Smooth muscle cell (in vitro differentiated cells): ENCODE results near the gene GATAD2A. TPM values are rescaled to one million over a fixed set of nuclear protein-coding genes. Genes with fewer than 3 reads are reported as not detected.

Source experiments
- DNase-seq: peaks from one replicate; lab custom pipeline; 2025; ENCODE audit not compliant: unreplicated experiment; lab: John Stamatoyannopoulos, UW
- H2AFZ ChIP-seq: fragments of 200-600 bp; sonication (generic); 2 replicates; pipeline ENCODE4 v1.6.0; 2016; ENCODE audit warnings: antibody characterized with exemption, low read depth, mild to moderate bottlenecking
- H3F3A ChIP-seq: fragments of 200-600 bp; sonication (generic); 2 replicates; pipeline ENCODE4 v1.6.0; 2017; ENCODE audit warnings: antibody characterized with exemption, low read depth
- H3K27ac ChIP-seq: fragments of 200-600 bp; sonication (generic); 2 replicates; pipeline ENCODE4 v1.5.1; 2016; ENCODE audit warnings: low read depth, mild to moderate bottlenecking
- H3K27me3 ChIP-seq: fragments of 200-600 bp; sonication (generic); 2 replicates; pipeline ENCODE4 v1.6.1; 2016; ENCODE audit warnings: low read depth, mild to moderate bottlenecking
- H3K36me3 ChIP-seq: fragments of 200-600 bp; sonication (generic); 2 replicates; pipeline ENCODE4 v1.5.1; 2016; ENCODE audit warnings: low read depth
- H3K4me1 ChIP-seq: fragments of 200-600 bp; sonication (generic); 2 replicates; pipeline ENCODE4 v1.5.1; 2016; ENCODE audit warnings: low read depth
- H3K4me2 ChIP-seq: fragments of 200-600 bp; sonication (generic); 2 replicates; pipeline ENCODE4 v1.6.0; 2016; ENCODE audit warnings: mild to moderate bottlenecking
- H3K4me3 ChIP-seq: fragments of 200-600 bp; sonication (generic); 2 replicates; pipeline ENCODE4 v1.5.1; 2016; ENCODE audit warnings: mild to moderate bottlenecking
- H3K79me2 ChIP-seq: fragments of 200-600 bp; sonication (generic); 2 replicates; pipeline ENCODE4 v1.6.0; 2016; ENCODE audit warnings: low read depth, mild to moderate bottlenecking
- H3K9ac ChIP-seq: fragments of 200-600 bp; sonication (generic); 2 replicates; pipeline ENCODE4 v1.6.0; 2016; ENCODE audit warnings: low read depth
- H3K9me3 ChIP-seq: fragments of 200-600 bp; sonication (generic); replicated peaks from 2 replicates; pipeline ENCODE4 v1.5.1; 2016; ENCODE audit warnings: low read depth
- H4K20me1 ChIP-seq: fragments of 200-600 bp; sonication (generic); 2 replicates; pipeline ENCODE4 v1.6.0; 2016; ENCODE audit warnings: low read depth
- CTCF ChIP-seq: fragments of 200-600 bp; sonication (generic); IDR thresholded peaks from 2 replicates; pipeline ENCODE4 v1.5.1; 2017; ENCODE audit warnings: borderline replicate concordance, mild to moderate bottlenecking, antibody characterized with exemption; ENCODE audit not compliant: insufficient read depth, poor library complexity, severe bottlenecking
- WGBS: methylation state at CpG from one replicate; pipeline ENCODE4 v1.1.7; 2016; ENCODE audit warnings: low lambda C conversion rate; 5-methylcytosine and 5-hydroxymethylcytosine counted together
- polyA plus RNA-seq: library from polyadenylated mRNA; unstranded; fragments of >200 nt; fragmentation: Nextera tagmentation; extraction: Ambion mirVana; gene quantifications from 2 replicates; pipeline ENCODE4 v1.2.1, GENCODE V29; 2016
- total RNA-seq: library from RNA; depleted of rRNA; stranded (reverse); fragments of >200 nt; gene quantifications from 2 replicates; pipeline ENCODE4 v1.2.3, GENCODE V29; 2014

The GATAD2A gene
- total and polyA plus RNA-seq, 2 experiments from 2014 or later = 26.8 to 27.0 TPM

- H3K36me3 ChIP-seq = no peaks in the 10 kb centered on the region
- TF ChIP-seq CTCF = no peak
- H3K79me2 ChIP-seq = peaks cover 68% of the 10 kb centered on the region
- peak overlapping the region; percentile 90 for H3K4me3 ChIP-seq
- peaks cover 27% of the 10 kb centered on the region for H3F3A ChIP-seq
- no peak overlapping the region for H2AFZ ChIP-seq
- H3K4me2 ChIP-seq = peak overlapping the region; percentile 91
- H3K4me1 ChIP-seq = peaks cover 14% of the 10 kb centered on the region
- peak overlapping the region; percentile 84 for H3K9ac ChIP-seq
- peak overlapping the region; percentile 89 for H3K27ac ChIP-seq
- H3K9me3 ChIP-seq = no peaks in the 10 kb centered on the region
- H4K20me1 ChIP-seq = peaks cover 57% of the 10 kb centered on the region
- peak; percentile 8 for DNase-seq
- WGBS = 34% methylated on average over 12 of the region's 12 CpGs
- no peaks in the 10 kb centered on the region for H3K27me3 ChIP-seq
These were observed 1.6 kb downstream of the GATAD2A start for GRCh38 chr19:19406878-19407632.

- Histone ChIP-seq H3K4me2 (peak overlapping the region; percentile 91), H3K79me2 (peaks cover 72% of the 10 kb centered on the region), H3K4me3 (peak overlapping the region; percentile 90), H4K20me1 (peaks cover 63% of the 10 kb centered on the region), H2AFZ (no peak overlapping the region), H3K9ac (no peak overlapping the region), H3K4me1 (peaks cover 14% of the 10 kb centered on the region), H3K27ac (peak overlapping the region; percentile 89), H3K27me3 (no peaks in the 10 kb centered on the region), H3F3A (peaks cover 27% of the 10 kb centered on the region), H3K9me3 (no peaks in the 10 kb centered on the region), H3K36me3 (no peaks in the 10 kb centered on the region)
- WGBS = 68% methylated on average over 4 of the region's 4 CpGs
- TF ChIP-seq CTCF = no peak
- DNase-seq = no peak
These were observed 2.1 kb downstream of the GATAD2A start for GRCh38 chr19:19407633-19407930.

GRCh38 chr19:19409205-19409604, 3.7 kb downstream of the GATAD2A start:
- H3K4me1 ChIP-seq = peaks cover 14% of the 10 kb centered on the region
- peaks cover 16% of the 10 kb centered on the region for H3F3A ChIP-seq
- no peak for DNase-seq
- H3K79me2 ChIP-seq = peaks cover 82% of the 10 kb centered on the region
- no peak for TF ChIP-seq CTCF
- H3K27ac ChIP-seq = peak overlapping the region; percentile 89
- no peaks in the 10 kb centered on the region for H3K9me3 ChIP-seq
- no peak overlapping the region for H3K9ac ChIP-seq
- peaks cover 79% of the 10 kb centered on the region for H4K20me1 ChIP-seq
- H3K4me2 ChIP-seq = peak overlapping the region; percentile 32
- no peaks in the 10 kb centered on the region for H3K36me3 ChIP-seq
- 47% methylated on average over 4 of the region's 4 CpGs for WGBS
- H2AFZ ChIP-seq = no peak overlapping the region
- H3K27me3 ChIP-seq = no peaks in the 10 kb centered on the region
- H3K4me3 ChIP-seq = no peak overlapping the region

- WGBS = 60% methylated on average over 8 of the region's 8 CpGs
- no peak for TF ChIP-seq CTCF
These were observed 4.2 kb downstream of the GATAD2A start for GRCh38 chr19:19409631-19410030.

More at GRCh38 chr19:19409631-19410030, 4.2 kb downstream of the GATAD2A start:
- no peaks in the 10 kb centered on the region for H3K27me3 ChIP-seq
- H3K36me3 ChIP-seq = no peaks in the 10 kb centered on the region
- H3F3A ChIP-seq = peaks cover 12% of the 10 kb centered on the region
- H3K4me1 ChIP-seq = peaks cover 14% of the 10 kb centered on the region
- no peak overlapping the region for H3K4me3 ChIP-seq
- H3K27ac ChIP-seq = peak overlapping the region; percentile 28
- H2AFZ ChIP-seq = no peak overlapping the region
- H3K9ac ChIP-seq = no peak overlapping the region
- H3K79me2 ChIP-seq = peaks cover 85% of the 10 kb centered on the region
- peak overlapping the region; percentile 32 for H3K4me2 ChIP-seq
- peaks cover 83% of the 10 kb centered on the region for H4K20me1 ChIP-seq
- H3K9me3 ChIP-seq = no peaks in the 10 kb centered on the region
- no peak for DNase-seq
